GM12801 (cell line): ENCODE data around the gene NAA38.

Experiments used
- TF ChIP-seq, protein P1 (sequence below): IDR thresholded peaks from one replicate; pipeline ENCODE4 v1.5.1; 2011; ENCODE audit warnings: control low read depth; ENCODE audit not compliant: insufficient read length; ENCODE audit errors: extremely low read depth

NAA38 gene

DNA sequence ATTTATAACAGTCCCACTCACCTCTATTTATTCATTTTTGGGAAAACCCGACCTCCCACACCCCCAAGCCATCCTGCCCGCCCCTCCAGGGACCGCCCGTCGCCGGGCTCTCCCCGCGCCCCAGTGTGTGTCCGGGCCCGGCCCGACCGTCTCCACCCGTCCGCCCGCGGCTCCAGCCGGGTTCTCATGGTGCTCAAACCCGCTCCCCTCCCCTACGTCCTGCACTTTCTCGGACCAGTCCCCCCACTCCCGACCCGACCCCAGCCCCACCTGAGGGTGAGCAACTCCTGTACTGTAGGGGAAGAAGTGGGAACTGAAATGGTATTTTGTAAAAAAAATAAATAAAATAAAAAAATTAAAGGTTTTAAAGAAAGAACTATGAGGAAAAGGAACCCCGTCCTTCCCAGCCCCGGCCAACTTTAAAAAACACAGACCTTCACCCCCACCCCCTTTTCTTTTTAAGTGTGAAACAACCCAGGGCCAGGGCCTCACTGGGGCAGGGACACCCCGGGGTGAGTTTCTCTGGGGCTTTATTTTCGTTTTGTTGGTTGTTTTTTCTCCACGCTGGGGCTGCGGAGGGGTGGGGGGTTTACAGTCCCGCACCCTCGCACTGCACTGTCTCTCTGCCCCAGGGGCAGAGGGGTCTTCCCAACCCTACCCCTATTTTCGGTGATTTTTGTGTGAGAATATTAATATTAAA is 3.1 kb downstream of the NAA38 start:
- TF ChIP-seq, protein P1, sequence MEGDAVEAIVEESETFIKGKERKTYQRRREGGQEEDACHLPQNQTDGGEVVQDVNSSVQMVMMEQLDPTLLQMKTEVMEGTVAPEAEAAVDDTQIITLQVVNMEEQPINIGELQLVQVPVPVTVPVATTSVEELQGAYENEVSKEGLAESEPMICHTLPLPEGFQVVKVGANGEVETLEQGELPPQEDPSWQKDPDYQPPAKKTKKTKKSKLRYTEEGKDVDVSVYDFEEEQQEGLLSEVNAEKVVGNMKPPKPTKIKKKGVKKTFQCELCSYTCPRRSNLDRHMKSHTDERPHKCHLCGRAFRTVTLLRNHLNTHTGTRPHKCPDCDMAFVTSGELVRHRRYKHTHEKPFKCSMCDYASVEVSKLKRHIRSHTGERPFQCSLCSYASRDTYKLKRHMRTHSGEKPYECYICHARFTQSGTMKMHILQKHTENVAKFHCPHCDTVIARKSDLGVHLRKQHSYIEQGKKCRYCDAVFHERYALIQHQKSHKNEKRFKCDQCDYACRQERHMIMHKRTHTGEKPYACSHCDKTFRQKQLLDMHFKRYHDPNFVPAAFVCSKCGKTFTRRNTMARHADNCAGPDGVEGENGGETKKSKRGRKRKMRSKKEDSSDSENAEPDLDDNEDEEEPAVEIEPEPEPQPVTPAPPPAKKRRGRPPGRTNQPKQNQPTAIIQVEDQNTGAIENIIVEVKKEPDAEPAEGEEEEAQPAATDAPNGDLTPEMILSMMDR: no peak

DNA sequence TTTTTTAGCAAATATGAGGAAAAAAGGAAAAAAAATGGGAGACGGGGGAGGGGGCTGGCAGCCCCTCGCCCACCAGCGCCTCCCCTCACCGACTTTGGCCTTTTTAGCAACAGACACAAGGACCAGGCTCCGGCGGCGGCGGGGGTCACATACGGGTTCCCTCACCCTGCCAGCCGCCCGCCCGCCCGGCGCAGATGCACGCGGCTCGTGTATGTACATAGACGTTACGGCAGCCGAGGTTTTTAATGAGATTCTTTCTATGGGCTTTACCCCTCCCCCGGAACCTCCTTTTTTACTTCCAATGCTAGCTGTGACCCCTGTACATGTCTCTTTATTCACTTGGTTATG is 3.7 kb downstream of the NAA38 start:
- TF ChIP-seq, protein P1: no peak

DNA sequence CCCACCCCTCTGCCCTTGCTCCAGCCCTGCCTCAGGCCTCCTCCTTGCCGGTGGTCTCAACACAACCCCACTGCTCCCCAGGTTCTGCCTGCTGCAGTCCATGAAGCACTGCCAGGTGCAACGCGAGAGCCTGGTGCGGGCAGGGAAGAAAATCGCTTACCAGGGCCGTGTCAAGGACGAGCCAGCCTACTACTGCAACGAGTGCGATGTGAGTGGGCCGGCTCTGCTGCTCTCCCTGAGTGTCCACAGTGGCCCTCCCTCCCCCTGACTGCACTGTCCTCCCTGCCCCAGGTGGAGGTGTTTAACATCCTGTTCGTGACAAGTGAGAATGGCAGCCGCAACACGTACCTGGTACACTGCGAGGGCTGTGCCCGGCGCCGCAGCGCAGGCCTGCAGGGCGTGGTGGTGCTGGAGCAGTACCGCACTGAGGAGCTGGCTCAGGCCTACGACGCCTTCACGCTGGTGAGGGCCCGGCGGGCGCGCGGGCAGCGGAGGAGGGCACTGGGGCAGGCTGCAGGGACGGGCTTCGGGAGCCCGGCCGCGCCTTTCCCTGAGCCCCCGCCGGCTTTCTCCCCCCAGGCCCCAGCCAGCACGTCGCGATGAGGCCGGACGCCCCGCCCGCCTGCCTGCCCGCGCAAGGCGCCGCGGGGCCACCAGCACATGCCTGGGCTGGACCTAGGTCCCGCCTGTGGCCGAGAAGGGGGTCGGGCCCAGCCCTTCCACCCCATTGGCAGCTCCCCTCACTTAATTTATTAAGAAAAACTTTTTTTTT is 4.3 kb downstream of the NAA38 start:
- TF ChIP-seq, protein P1: no peak

DNA sequence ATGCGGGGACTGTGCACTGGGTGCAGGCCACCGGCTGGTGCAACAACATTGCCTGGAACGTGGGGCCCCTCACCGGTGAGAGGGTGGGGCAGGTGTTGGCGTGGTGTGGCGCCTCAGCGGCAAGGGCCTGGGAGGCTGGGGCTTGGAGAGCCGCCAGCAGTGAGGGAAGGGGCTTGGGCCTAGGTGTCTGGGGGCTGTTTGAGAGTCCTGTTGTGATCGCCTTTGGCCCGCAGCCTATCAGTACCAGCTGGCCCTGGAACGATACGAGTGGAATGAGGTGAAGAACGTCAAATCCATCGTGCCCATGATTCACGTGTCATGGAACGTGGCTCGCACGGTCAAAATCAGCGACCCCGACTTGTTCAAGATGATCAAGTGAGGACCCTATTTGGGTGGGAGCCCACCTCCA is 5.1 kb downstream of the NAA38 start:
- TF ChIP-seq, protein P1: no peak

DNA sequence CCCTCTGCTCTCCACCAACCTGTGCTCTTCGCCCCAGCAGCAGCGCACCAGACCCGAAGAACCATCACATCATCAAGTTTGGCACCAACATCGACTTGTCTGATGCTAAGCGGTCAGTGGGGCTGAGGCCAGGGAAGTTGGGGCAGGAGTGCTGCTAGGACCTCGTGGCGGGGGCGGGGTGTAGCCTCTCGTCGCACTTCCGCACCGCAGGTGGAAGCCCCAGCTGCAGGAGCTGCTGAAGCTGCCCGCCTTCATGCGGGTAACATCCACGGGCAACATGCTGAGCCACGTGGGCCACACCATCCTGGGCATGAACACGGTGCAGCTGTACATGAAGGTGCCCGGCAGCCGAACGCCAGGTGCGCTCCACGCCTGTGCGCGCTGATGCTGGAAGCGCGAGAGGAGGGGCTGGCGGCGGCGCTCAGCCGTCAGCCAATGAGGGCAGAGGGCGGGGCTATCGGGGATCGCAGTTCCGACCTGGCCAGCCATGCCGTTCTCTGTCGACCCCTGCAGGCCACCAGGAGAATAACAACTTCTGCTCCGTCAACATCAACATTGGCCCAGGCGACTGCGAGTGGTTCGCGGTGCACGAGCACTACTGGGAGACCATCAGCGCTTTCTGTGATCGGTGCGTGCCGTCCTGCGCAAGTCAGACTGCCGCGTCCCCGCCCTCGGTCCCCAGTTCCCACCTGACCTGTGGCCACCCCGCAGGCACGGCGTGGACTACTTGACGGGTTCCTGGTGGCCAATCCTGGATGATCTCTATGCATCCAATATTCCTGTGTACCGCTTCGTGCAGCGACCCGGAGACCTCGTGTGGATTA is 5.7 kb downstream of the NAA38 start:
- TF ChIP-seq, protein P1: peak; percentile 13

DNA sequence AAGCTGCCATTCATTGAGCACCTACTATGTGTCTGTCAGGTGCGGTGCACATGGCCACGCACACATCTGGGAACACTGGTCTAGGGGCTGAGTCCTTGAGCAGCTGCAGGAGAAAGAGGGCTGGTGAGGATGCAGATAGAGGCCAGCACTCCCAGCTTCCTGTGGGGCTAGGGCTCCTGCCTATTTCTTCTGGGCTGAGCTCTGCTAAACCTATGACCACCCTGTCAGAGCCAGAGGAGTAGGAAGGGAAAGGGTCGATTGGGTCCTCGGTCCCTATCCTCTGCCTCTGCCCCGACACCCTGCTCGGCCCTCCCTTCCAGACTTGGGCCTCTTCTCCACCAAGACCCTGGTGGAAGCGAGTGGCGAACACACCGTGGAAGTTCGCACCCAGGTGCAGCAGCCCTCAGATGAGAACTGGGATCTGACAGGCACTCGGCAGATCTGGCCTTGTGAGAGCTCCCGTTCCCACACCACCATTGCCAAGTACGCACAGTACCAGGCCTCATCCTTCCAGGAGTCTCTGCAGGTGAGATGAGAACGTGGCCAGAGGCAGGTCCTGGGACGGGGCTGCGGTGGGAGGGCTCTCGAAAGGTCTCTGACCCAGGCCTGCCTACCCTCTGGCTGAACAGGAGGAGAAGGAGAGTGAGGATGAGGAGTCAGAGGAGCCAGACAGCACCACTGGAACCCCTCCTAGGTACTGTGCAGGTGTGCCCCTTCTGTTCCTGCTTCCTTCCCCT is 6.5 kb downstream of the NAA38 start:
- TF ChIP-seq, protein P1: no peak
